Naive thymus-derived CD4-positive, alpha-beta T cell (primary cell): ENCODE results near the gene SHCBP1L. TPM values are rescaled to one million over a fixed set of nuclear protein-coding genes. Genes with fewer than 3 reads are reported as not detected.
"Not testable (repeated sequence)": the region's sequence is repeated elsewhere in the genome, so short reads cannot be mapped to it uniquely, and the experiment has no call there.

Source experiments
- ATAC-seq: fragments of 150-1000 bp; cut with Tn5 transposase; 2 replicates; pipeline ENCODE4 v1.10.0; 2021; ENCODE audit warnings: mild to moderate bottlenecking, moderate library complexity
- CTCF ChIA-PET: fragments of 350-600 bp; sonication (Branson Sonifier 250); formaldehyde crosslinking; loops from one replicate; lab custom pipeline; 2021; ENCODE audit warnings: antibody characterized with exemption; lab: Charles Lee
- POLR2A ChIA-PET: fragments of 350-600 bp; sonication (Branson Sonifier 250); formaldehyde crosslinking; loops from one replicate; lab custom pipeline; 2021; ENCODE audit warnings: antibody characterized with exemption, inconsistent platforms; lab: Charles Lee
- DNase-seq, 9 donors: peaks; one replicate each; pipeline versions ENCODE4 v3.0.0 to v3.0.0-alpha.2; 2020 to 2022; ENCODE audit warnings: mixed read lengths in 1 of 9
- H3K27ac ChIP-seq: one replicate; pipeline ENCODE4 v1.7.0; 2013; ENCODE audit warnings: mild to moderate bottlenecking, low read depth, low read length, moderate library complexity
- H3K27me3 ChIP-seq, 2 donors: one replicate each; pipeline ENCODE4 v1.7.0; 2013; ENCODE audit warnings: low read length in 2 of 2, mild to moderate bottlenecking in 2 of 2, moderate library complexity in 2 of 2; ENCODE audit not compliant: control insufficient read depth in 2 of 2, insufficient read depth in 2 of 2
- H3K36me3 ChIP-seq, 3 experiments: 1 replicate in 2 of 3; 2 replicates in 1 of 3; pipeline ENCODE4 v1.7.0; 2013; ENCODE audit warnings: low read length in 3 of 3, mild to moderate bottlenecking in 3 of 3, moderate library complexity in 1 of 3; ENCODE audit not compliant: insufficient read depth in 3 of 3, control insufficient read depth in 2 of 3
- H3K4me1 ChIP-seq, 2 donors: one replicate each; pipeline ENCODE4 v1.7.0; 2013; ENCODE audit warnings: low read length in 2 of 2, mild to moderate bottlenecking in 2 of 2, moderate library complexity in 1 of 2; ENCODE audit not compliant: control insufficient read depth in 2 of 2, insufficient read depth in 2 of 2
- H3K4me3 ChIP-seq: 2 replicates; pipeline ENCODE4 v1.7.0; 2013; ENCODE audit warnings: mild to moderate bottlenecking, low read length
- H3K9me3 ChIP-seq, 3 experiments: 1 replicate in 2 of 3; 2 replicates in 1 of 3; pipeline ENCODE4 v1.7.0; 2013; ENCODE audit warnings: low read length in 3 of 3; ENCODE audit not compliant: control insufficient read depth in 2 of 3
- H3K27ac Mint-ChIP-seq, 9 donors: one replicate each; pipeline ENCODE4 v1.8.0; 2020 to 2022; ENCODE audit warnings: mixed read lengths in 9 of 9, mild to moderate bottlenecking in 8 of 9, moderate library complexity in 5 of 9, inconsistent platforms in 2 of 9
- H3K27me3 Mint-ChIP-seq, 5 donors: one replicate each; pipeline ENCODE4 v1.8.0; 2021 to 2022; ENCODE audit warnings: mixed read lengths in 5 of 5, mild to moderate bottlenecking in 1 of 5
- H3K36me3 Mint-ChIP-seq, 5 donors: one replicate each; pipeline ENCODE4 v1.8.0; 2020 to 2022; ENCODE audit warnings: mixed read lengths in 5 of 5, mild to moderate bottlenecking in 3 of 5, inconsistent platforms in 1 of 5
- H3K4me1 Mint-ChIP-seq, 7 donors: one replicate each; pipeline ENCODE4 v1.8.0; 2020 to 2022; ENCODE audit warnings: mixed read lengths in 7 of 7, mild to moderate bottlenecking in 3 of 7, inconsistent platforms in 1 of 7
- H3K4me3 Mint-ChIP-seq, 10 donors: one replicate each; pipeline ENCODE4 v1.8.0; 2020 to 2022; ENCODE audit warnings: mild to moderate bottlenecking in 10 of 10, mixed read lengths in 10 of 10, moderate library complexity in 6 of 10, inconsistent platforms in 2 of 10
- H3K9me3 Mint-ChIP-seq, 11 donors: one replicate each; pipeline ENCODE4 v1.8.0; 2020 to 2022; ENCODE audit warnings: mixed read lengths in 11 of 11, mild to moderate bottlenecking in 4 of 11, inconsistent platforms in 1 of 11, moderate library complexity in 1 of 11
- intact Hi-C, 2 donors: fragments of 100-400 bp; cut with micrococcal nuclease; formaldehyde crosslinking; loops; one replicate each; pipeline ENCODE4 v1.15.1; 2023
- polyA plus RNA-seq, 2 donors: library from polyadenylated mRNA; unstranded; fragments of 300-500 nt; fragmentation: Illumina TruSeq; gene quantifications; one replicate each; pipeline ENCODE4 v1.2.3, GENCODE V29; 2021
- total RNA-seq, 6 experiments: library from RNA in 5 of 6; stranded (reverse) in 5 of 6; gene quantifications; 1 replicate in 5 of 6; 2 replicates in 1 of 6; pipeline ENCODE4 v1.2.3 and lab custom pipeline; 2021 to 2026

The SHCBP1L gene
- total and polyA plus RNA-seq, 7 experiments from 2014 or later: not detected

DNA sequence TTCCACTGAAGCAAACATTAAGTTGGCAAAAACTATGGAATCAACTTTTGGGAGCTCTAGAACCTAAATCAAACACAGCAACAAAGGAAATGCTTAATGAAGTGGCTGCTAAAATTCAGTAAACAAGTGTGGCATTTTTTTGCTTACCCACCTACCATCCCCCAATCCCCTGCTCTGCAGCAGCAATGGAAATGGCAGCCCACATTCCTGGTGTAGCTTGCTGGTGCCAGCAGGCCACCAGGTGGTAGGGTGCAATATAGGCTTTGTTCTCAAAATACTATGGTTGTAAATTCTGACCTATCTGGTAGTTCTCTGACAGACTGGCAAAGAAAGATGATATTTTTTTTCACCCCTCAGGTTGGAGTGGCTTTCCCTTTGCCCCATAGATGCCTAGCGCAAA, 42.8 kb downstream of the SHCBP1L start:
- H3K27me3 ChIP-seq: no peaks in the 10 kb centered on the region
- POLR2A ChIA-PET: interaction anchor here (0.6 kb wide), 1 partner anchor 122 kb away, joined by 5 read pairs; no protein-coding TSS in a partner anchor
- H3K9me3 ChIP-seq: no peaks in the 10 kb centered on the region
- no peak overlapping the region for H3K4me3 ChIP-seq
- no peaks in the 10 kb centered on the region for H3K36me3 ChIP-seq
- peaks cover 0 to 2% (median 0%) of the 10 kb centered on the region in 7 donors for H3K4me1 Mint-ChIP-seq
- intact Hi-C loops: no loop called here
- DNase-seq (no peak), ATAC-seq (no peak)
- CTCF ChIA-PET: no interaction called here
- no peak overlapping the region for H3K27ac ChIP-seq
- H3K27ac Mint-ChIP-seq: no peak overlapping the region
- H3K27me3 Mint-ChIP-seq: peaks cover 5 to 36% (median 15%) of the 10 kb centered on the region in 5 donors
- H3K36me3 Mint-ChIP-seq: peaks cover 0 to 10% (median 0%) of the 10 kb centered on the region in 5 donors
- no peaks in the 10 kb centered on the region for H3K4me1 ChIP-seq
- H3K4me3 Mint-ChIP-seq: no peak overlapping the region
- H3K9me3 Mint-ChIP-seq: peaks cover 0 to 22% (median 2%) of the 10 kb centered on the region in 11 donors

DNA sequence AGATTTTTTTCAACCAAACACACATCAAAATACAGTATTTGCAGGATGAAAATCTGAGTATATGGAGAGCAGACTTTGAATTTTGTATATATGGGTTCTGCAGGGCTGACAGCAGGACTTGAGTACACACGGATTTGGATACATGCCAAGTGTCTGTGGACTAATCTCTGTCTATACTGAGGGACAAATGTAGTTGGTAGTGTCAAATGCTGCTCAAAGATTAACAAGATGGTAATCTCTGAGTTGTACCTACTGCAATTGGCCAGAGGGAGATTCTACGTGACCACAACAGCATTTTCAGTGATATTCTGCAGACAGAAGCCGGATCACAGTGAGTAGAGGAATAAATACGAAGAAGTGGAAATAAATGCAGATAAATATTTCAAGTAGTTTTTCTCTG, 43.4 kb downstream of the SHCBP1L start:
- H3K9me3 ChIP-seq: no peaks in the 10 kb centered on the region
- Mint-ChIP-seq H3K9me3 (peaks cover 0 to 22% (median 2%) of the 10 kb centered on the region in 11 donors), H3K4me3 (no peak overlapping the region), H3K4me1 (peaks cover 0 to 2% (median 0%) of the 10 kb centered on the region in 7 donors), H3K27ac (no peak overlapping the region), H3K36me3 (peaks cover 0 to 10% (median 0%) of the 10 kb centered on the region in 5 donors), H3K27me3 (peaks cover 4 to 33% (median 14%) of the 10 kb centered on the region in 5 donors)
- ChIA-PET CTCF (no interaction called here), POLR2A (no interaction called here)
- no peak overlapping the region for H3K4me3 ChIP-seq
- no peak for DNase-seq
- H3K27ac ChIP-seq: no peak overlapping the region
- H3K4me1 ChIP-seq: no peaks in the 10 kb centered on the region
- ATAC-seq: no peak
- no peaks in the 10 kb centered on the region for H3K27me3 ChIP-seq
- intact Hi-C loops: no loop called here
- H3K36me3 ChIP-seq: no peaks in the 10 kb centered on the region

DNA sequence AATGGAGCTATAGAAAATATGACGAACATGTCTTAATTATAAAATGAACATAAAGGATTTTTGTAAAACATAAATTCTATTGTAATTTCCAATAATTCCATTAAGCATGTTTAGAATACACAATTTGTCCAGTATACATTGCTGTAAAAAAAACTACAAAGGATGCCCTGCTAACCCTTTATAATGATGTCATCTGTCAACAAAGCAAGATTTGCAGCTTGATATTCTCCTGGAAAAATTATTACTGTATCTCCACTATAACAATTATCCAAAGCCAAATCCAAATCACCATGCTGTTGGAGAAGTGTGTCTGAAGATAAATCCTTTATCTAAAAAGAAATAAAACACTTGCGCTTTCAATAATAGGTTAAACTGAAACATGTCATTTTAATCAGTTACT, 47.6 kb downstream of the SHCBP1L start:
- Mint-ChIP-seq H3K4me1 (no peaks in the 10 kb centered on the region), H3K9me3 (peaks cover 0 to 3% (median 0%) of the 10 kb centered on the region in 11 donors), H3K27ac (no peak overlapping the region), H3K27me3 (peaks cover 0 to 18% (median 10%) of the 10 kb centered on the region in 5 donors), H3K36me3 (no peaks in the 10 kb centered on the region), H3K4me3 (no peak overlapping the region)
- no peaks in the 10 kb centered on the region for H3K9me3 ChIP-seq
- no peak for DNase-seq
- ChIA-PET CTCF (no interaction called here), POLR2A (no interaction called here)
- H3K27ac ChIP-seq: no peak overlapping the region
- no peak for ATAC-seq
- intact Hi-C loops: no loop called here
- H3K27me3 ChIP-seq: no peaks in the 10 kb centered on the region
- no peak overlapping the region for H3K4me3 ChIP-seq
- no peaks in the 10 kb centered on the region for H3K4me1 ChIP-seq
- H3K36me3 ChIP-seq: no peaks in the 10 kb centered on the region

DNA sequence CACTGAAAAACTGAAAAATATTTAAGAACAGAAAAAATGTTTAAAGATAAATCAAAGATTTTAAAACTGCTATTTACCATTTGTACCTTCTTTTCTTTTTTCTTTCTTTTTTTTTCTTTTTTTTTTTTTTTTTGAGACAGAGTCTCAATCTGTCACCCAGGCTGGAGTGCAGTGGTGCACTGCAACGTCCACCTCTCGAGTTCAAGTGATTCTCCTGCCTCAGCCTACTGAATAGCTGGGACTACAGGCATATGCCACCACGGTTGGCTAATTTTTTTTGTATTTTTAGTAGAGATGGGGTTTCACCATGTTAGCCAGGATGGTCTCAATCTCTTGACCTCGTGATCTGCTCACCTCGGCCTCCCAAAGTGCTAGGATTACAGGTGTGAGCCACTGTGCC, 51.0 kb downstream of the SHCBP1L start:
- H3K27ac ChIP-seq, ATAC-seq, H3K4me3 ChIP-seq, H3K36me3 Mint-ChIP-seq, H3K4me1 Mint-ChIP-seq, H3K27me3 ChIP-seq, CTCF ChIA-PET, H3K9me3 ChIP-seq, H3K27ac Mint-ChIP-seq, intact Hi-C loops, H3K36me3 ChIP-seq, H3K9me3 Mint-ChIP-seq, H3K27me3 Mint-ChIP-seq, H3K4me1 ChIP-seq, H3K4me3 Mint-ChIP-seq, POLR2A ChIA-PET, DNase-seq: not testable (repeated sequence)

DNA sequence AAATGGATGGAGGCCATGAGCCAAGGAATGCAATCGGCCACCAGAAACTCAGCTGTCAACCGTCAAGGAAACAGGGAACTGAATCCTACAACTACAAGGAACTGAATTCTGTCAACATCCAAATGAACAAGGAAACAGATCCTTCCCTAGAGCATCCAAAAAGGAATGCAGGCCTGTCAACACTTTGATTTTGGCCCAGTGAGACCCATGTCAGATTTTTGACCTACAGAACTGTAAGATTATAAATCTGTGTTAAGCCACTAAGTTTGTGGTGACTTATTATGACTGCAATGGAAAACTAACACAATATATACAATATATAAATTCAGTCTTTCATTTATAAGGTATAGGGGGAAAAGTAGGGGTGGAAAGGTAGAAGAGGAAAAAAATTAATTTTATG, 55.3 kb downstream of the SHCBP1L start:
- H3K4me3 ChIP-seq: no peak overlapping the region
- peaks cover 0 to 14% (median 5%) of the 10 kb centered on the region in 5 donors for H3K27me3 Mint-ChIP-seq
- H3K27ac Mint-ChIP-seq: no peak overlapping the region
- peaks cover 0 to 7% (median 0%) of the 10 kb centered on the region in 5 donors for H3K36me3 Mint-ChIP-seq
- no peak for ATAC-seq
- no peaks in the 10 kb centered on the region for H3K9me3 ChIP-seq
- no peak for DNase-seq
- CTCF ChIA-PET: no interaction called here
- H3K9me3 Mint-ChIP-seq: peaks cover 0 to 9% (median 1%) of the 10 kb centered on the region in 11 donors
- no peaks in the 10 kb centered on the region for H3K4me1 ChIP-seq
- H3K36me3 ChIP-seq: no peaks in the 10 kb centered on the region
- no peak overlapping the region for H3K27ac ChIP-seq
- intact Hi-C loops: no loop called here
- POLR2A ChIA-PET: no interaction called here
- no peak overlapping the region for H3K4me3 Mint-ChIP-seq
- no peaks in the 10 kb centered on the region for H3K27me3 ChIP-seq
- no peaks in the 10 kb centered on the region for H3K4me1 Mint-ChIP-seq

DNA sequence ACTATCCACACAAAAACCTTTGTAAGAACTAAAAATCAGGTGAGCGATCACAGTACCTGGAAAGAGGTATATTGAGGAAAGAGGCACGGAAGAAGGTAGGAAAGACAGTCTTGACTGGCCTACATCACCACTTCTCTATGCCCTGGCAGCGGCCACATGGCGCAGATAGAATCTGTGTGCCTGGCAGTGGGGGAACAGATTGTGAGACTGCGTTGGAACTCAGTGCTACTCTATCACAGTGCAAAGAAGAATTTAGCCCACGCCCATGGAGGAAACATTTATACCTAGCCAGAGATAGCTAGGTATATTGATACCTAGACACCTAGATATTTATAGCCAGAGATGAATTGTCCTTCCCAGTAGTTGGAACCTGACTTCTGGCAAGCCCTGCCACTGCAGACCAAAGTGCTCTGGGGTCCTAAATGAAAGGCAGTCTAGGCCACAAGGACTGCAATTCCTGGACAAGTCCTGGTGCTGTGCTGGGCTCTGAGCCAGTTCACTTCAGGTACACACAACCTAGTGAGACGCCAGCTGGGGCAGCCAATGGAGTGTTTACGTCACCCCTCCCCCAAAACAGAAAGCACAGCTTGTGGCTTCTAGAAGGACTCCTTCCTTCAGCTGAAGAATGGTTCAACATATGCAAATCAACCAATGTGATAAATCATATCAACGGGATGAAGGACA, 61.9 kb downstream of the SHCBP1L start:
- DNase-seq (no peak), ATAC-seq (no peak)
- Histone ChIP-seq H3K4me1 (peaks cover 4 to 10% of the 10 kb centered on the region in 2 donors), H3K4me3 (no peak overlapping the region), H3K27me3 (no peaks in the 10 kb centered on the region), H3K27ac (no peak overlapping the region), H3K36me3 (peaks cover 0 to 24% (median 17%) of the 10 kb centered on the region in 3 experiments), H3K9me3 (no peaks in the 10 kb centered on the region)
- H3K27ac Mint-ChIP-seq: peak overlapping the region in 3 of 9 donors; percentile 65 to 75 (median 68)
- intact Hi-C loops: no loop called here
- ChIA-PET POLR2A (no interaction called here), CTCF (no interaction called here)
- peaks cover 4 to 29% (median 20%) of the 10 kb centered on the region in 7 donors for H3K4me1 Mint-ChIP-seq
- peaks cover 0 to 11% (median 4%) of the 10 kb centered on the region in 11 donors for H3K9me3 Mint-ChIP-seq
- H3K4me3 Mint-ChIP-seq: no peak overlapping the region
- peaks cover 0 to 14% (median 5%) of the 10 kb centered on the region in 5 donors for H3K27me3 Mint-ChIP-seq
- peaks cover under 1 to 48% (median 32%) of the 10 kb centered on the region in 5 donors for H3K36me3 Mint-ChIP-seq
